Measurements from ENCODE around the gene APOL5. TPM values are rescaled to one million over a fixed set of nuclear protein-coding genes. Genes with fewer than 3 reads are reported as not detected.

APOL5 gene
- total RNA-seq, 4 donors from 2014 or later = 0.42 TPM; not detected in 3

DNA sequence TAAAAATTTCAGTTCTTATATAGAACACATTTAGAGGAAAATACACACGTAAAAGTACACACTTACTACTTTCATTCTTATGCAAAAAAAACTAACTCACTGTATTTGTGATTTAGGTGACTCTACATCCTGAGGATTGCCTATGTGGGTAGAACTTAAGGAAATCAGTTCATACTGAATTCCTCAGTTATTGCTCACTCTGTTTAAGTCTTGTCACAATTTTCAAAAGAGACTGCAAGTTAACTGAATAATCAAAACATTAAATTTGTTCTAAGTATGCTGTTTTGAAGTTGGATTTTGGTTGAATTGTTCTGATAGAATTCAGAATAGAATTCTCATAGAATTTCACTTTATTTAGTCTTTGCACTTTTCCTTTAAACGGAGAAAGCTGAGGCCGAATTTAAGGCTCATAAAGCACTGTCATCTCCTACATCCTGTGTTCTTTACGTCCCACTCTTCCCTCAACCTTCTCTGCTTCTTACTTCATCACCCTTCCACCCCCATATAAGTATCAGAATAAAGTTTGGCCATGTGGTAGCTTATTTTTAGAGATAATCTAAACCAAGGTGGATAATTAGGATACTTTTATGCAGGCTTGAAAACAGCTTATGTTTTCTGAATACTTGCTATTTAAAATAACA, 59.8 kb downstream of the APOL5 start:
- Histone ChIP-seq H3K27ac (no peak overlapping the region), H3K27me3 (no peaks in the 10 kb centered on the region), H3K4me1 (peaks cover under 1% of the 10 kb centered on the region), H3K9me3 (no peaks in the 10 kb centered on the region), H3K36me3 (peaks cover 9% of the 10 kb centered on the region), H3K4me3 (no peak overlapping the region)
- WGBS = 88% methylated on average over 4 of the region's 4 CpGs
- TF ChIP-seq, protein P1, sequence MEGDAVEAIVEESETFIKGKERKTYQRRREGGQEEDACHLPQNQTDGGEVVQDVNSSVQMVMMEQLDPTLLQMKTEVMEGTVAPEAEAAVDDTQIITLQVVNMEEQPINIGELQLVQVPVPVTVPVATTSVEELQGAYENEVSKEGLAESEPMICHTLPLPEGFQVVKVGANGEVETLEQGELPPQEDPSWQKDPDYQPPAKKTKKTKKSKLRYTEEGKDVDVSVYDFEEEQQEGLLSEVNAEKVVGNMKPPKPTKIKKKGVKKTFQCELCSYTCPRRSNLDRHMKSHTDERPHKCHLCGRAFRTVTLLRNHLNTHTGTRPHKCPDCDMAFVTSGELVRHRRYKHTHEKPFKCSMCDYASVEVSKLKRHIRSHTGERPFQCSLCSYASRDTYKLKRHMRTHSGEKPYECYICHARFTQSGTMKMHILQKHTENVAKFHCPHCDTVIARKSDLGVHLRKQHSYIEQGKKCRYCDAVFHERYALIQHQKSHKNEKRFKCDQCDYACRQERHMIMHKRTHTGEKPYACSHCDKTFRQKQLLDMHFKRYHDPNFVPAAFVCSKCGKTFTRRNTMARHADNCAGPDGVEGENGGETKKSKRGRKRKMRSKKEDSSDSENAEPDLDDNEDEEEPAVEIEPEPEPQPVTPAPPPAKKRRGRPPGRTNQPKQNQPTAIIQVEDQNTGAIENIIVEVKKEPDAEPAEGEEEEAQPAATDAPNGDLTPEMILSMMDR (IDR thresholded peaks at IDR 0.05) = no peak
- TF ChIP-seq POLR2A (IDR thresholded peaks at IDR 0.05) (no peak), EP300 (IDR thresholded peaks at IDR 0.05) (no peak), POLR2AphosphoS5 (IDR thresholded peaks at IDR 0.05) (no peak)
- DNase-seq (ENCODE audit: low spot score in 2 of 2) = no peak

Other genes with a start within 250 kb of the APOL5 start
- 1 to 10 TPM in 2 of 4 donors, under 1 TPM in 2; 0.89 to 1.7 (median 1.2) TPM for gene RASD2, start 177.0 kb upstream of the APOL5 start, total RNA-seq
- gene MB, start 100.5 kb upstream of the APOL5 start, total RNA-seq = 10 to 100 TPM in 1 of 4 donors, 1 to 10 TPM in 3; 4.3 to 17.8 (median 9.1) TPM
- 1 to 10 TPM; 3.1 to 8.3 (median 5.1) TPM for gene APOL6, start 69.4 kb upstream of the APOL5 start, total RNA-seq

Measured in suprapubic skin (tissue), 4 donors.